NCI-H524 treated with DMSO at 0.1 percent for 48 hours (cell line): ENCODE measurements around the gene ITGB5.
"Not testable (repeated sequence)": the region's sequence is repeated elsewhere in the genome, so short reads cannot be mapped to it uniquely, and the experiment has no call there.

Source experiments
- DNase-seq: peaks from one replicate; lab custom pipeline; 2025; lab: John Stamatoyannopoulos, UW

ITGB5 gene

DNA sequence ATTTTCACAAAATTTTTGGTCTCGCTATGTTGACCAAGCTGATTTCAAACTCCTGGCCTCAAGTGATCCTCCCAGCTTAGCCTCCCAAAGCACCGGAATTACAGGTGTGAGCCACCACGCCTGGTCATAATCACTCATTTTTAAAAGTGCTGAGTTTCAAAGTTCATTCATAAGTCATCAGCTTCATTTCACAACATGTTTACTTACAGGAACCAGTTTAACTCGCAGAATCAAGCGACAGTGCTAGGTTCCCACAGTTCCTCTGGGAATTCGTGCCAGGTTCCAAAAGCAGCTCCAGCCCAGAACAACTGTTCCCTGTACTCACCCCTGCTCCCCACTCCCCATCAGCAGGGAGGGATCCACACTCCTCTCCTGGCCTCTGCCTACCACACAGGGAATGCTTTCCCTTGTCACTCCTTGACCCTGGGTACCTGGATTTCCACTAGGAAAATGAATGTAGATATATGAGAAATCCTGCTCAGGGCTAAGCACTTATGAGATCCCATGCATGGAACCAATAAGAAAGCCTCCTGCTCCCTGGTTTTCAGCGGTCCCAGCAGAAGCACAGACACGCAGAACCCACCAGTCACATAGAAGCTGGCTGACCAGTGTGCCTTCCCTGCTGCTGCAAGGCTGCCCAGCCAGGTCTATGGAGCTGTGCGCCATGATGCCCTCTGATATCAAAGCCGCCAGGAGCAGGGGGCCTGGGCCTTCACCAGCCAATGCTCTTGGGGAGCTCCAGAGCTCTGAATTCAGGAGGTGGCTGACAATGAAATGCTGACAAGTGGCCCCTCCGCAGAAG, 72.3 kb downstream of the ITGB5 start:
- DNase-seq: no peak

DNA sequence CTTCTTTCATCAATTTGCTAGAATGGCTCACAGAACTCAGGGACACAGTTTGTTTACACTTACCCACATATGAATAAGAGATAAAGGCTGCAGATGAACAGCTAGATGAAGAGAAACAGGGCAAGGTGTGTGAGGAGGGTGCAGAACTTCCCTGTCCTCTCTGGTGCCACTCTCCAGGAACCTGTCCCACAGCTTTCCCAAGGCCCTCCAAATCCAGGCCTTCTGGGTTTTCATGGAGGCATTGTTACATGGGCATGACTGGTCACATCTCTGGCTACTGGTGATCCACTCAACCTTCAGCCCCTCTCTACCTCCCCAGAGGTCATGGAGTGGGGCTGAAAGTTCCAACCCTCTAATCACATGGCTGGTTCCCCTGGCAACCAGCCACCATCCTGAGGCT, 73.6 kb downstream of the ITGB5 start:
- DNase-seq: no peak

DNA sequence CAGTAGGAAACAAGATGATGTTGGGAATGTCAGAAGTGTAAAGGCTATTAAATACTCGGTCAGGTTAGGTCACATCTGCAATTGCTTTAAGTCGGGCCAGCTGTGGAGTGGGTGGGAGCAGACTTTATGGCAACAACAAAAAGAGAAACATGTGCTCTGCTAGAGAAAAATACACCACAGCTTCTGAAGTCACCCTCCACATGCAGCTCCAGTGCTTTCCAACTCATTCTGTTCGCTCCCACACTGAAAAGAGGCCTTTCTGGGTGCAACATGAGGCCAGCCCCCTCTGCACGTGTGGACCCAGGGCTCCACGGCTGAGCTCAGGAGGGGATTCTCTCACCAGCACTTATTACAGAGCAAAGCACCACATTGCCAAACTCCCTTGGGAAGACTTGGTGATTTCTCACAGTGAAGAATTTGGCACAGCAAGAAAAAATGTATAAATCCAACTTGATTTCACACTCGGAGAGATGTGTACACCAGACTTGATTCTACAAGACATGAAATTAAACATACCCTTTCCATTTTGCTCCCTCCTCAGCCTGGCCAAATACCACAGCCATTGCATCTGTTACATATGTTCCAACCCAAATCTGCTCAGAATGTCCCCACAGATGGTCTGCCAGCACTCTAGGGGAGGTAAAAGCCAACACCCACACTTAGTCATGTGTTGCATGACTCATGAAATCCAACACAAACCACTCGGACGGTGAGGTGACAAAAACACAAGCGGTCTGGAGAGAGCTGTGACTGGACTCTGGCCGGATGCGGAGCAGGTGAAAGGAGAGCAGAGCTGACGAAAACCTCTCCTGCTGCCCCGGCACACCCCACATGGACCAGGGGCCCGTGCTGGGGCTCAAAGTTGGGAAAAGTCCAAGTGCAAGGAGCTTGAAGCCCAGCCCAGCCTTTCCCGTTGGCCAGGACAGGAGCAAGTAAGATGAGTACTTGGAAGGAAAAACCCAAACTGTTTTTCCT, 74.6 kb downstream of the ITGB5 start:
- DNase-seq: no peak

DNA sequence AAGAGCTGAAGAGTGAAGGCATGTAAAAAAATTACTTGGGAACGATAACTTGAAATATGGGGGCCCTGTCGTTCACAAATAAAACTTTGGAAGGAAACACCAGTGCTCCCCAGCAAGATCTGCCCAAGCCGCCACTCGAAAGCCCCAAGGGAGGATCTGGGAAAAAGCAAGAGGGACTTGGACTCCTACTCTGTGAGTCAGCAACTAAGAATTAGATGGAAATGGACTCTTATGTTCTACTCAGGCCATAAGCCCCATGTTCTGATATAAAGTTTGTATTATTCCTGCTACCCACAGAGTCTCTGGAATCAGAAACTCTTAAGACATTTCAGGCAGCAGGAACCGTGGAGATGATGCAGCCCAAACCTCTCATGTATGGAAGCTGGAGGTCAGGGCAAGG, 75.7 kb downstream of the ITGB5 start:
- DNase-seq: no peak

DNA sequence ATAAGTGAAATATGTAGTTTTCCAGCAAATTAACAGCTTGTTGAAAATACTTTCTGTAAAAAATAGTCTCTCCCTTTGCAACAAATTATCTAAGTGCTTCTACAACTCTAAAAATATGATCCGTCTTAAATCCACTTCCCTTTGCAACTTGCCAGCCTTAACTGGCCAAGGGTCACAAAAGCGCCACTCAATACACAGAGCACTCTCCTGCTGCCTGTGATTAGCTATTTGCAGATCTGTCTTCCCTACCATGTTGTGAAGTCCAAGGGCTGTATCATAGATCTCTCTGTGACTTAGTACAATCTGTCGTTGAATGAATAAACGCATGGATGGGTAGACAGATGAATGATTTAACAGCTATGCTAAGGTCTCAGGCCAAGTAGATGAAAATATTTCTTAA, 76.2 kb downstream of the ITGB5 start:
- no peak for DNase-seq

DNA sequence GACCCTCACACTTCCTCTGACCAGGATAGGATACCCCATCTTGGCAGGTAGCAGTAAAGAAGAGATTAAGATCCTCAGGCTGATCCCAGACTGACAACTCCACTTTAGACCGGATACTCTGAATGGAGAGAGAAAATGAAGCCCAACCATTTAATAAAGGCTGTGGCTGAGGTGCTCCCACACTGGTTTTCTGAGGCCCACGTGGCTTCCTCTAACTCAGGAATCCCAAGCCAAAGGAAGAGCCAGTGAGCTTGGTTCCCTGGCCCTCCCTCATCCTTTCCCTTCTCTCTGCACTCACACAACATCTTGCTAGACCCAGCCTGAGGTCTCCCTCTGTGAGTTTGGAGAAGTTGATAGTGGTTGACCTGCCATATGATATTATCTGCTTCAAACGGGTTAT, 78.1 kb downstream of the ITGB5 start:
- no peak for DNase-seq

DNA sequence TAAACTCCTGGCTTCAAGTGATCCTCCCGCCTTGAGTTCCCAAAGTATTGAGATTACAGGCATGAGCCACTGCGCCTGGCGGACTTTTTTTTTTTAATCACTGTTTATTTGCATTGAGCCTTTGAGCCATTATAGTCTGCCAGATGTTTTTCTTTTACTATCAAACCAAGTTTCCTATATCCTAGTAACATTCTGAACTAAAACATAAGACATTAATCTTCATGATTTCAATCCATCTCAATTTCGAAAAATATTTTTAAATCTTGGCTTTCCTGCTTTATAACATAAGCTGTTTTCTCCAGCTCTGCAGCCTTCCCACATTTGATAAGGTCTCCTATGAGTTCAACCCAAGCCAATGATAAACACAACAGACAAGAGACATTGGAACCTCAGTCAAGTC, 81.5 kb downstream of the ITGB5 start:
- DNase-seq: no peak

DNA sequence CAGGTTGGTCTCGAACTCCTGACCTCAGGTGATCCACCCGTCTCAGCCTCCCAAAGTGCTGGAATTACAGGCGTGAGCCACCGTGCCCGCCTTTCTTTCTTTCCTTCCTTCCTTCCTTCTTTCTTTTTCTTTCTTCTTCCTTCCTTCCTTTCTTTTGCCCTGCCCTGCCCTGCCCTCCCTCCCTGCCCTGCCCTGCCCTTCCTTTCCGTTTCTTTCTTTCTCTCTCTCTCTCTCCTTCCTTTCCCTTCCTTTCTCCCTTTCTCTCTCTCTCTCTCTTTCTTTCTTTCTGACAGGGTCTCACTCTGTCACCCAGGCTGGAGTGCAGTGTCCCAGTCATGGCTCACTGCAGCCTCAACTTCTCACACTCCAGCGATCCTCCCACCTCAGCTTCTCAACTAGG, 82.3 kb downstream of the ITGB5 start:
- no peak for DNase-seq

DNA sequence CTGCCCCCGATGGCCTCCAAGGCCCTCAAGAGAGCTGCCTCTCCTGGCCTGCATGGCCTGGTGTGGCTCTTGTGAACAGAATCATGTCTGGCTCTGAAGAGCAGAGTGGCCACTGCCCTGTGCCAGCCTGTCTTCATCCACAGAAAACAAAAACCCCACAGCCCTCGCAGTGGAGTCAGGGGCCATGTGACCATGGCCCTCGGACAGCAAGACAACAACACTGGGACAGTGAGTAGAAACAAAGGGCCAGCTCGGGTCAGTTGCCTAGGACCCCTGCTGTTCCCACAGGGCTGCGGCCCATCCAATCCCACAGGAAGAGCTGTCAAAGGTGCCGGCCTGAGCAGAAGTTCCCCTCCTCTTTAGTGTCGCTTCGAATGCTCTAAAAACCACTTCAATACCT, 84.5 kb downstream of the ITGB5 start:
- DNase-seq: no peak

DNA sequence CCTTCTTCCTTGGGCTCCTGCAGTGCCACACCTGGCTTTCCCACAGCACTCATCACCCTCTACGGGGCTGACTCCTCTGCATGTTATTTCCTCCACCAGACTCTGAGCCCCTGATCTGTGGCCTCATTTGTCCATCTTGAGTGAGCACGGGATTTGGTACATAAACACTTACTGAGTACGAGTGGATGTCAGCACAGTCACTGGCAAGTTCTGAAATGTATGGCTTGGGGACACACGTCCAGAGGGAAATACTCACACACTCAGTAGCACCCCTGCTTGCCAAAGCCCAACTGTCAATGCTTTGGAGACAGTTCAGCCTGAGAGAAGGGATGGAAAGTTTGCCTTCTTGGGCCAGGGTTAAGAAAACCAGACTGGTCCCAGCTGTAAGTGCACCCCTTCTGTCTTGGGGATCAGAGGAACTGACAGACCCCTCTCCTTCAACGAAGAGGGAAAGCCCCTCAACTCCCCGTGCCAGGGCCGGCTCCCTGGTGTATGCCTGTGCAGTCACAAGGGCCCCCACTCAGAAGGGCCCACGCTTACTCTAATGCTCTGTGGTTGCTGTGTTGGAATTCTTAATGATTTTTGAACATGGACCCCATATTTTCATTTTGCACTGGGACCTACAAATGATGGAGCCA, 85.0 kb downstream of the ITGB5 start:
- no peak for DNase-seq

DNA sequence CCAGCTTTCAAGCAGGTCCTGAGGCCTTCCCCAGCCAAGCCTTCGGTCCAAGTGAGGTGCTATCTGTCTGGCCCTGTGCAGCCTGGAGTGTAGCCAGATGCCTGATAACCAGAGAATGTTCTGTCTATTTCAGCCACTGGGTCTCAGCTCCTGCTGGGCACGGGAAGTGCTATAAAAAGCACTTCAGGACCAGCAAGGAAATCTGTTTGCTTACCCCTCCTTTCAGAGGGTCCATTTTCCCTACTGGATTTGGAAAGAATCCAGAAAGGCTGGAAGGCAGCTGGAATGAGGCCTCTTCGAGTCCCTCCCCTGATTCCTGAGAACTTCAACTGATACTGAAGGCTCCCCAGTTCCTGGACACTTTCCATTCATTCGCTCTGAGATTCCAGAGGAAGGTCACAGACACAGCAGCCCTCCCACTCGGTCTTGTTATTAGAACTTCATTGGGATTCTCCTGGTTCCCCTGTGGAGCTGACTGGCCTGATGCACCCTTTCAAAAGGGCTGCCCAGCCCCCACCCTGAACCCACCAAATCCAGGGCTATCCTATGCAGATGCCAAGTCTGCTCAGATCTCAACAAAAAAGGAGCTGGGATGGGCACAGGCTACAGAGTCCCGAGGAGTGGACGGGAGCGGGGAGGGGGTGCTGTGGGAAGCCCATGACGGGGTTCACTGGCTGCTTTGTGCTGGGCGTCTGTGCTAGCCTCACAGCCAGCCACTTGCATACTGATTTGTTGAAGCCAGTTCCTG, 86.5 kb downstream of the ITGB5 start:
- DNase-seq: no peak

DNA sequence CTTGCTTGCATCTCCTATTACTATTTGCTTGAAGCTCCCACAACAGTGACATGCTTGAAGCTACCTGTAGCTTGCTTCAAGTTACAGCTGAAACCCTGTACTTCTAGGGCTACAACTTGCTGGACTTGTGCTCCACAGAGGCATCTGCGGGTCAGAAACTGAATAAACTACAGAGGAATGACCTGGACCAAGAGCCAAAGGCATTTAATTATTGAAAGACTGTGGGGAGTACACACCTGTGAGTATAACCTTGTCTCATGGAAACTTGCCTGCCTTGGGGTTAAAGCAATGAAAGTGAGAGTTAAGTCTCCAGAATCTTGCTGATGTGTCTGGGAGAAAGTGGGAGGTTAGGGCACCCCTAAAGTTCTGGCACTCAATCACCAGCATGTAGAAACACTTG, 87.1 kb downstream of the ITGB5 start:
- DNase-seq: no peak

DNA sequence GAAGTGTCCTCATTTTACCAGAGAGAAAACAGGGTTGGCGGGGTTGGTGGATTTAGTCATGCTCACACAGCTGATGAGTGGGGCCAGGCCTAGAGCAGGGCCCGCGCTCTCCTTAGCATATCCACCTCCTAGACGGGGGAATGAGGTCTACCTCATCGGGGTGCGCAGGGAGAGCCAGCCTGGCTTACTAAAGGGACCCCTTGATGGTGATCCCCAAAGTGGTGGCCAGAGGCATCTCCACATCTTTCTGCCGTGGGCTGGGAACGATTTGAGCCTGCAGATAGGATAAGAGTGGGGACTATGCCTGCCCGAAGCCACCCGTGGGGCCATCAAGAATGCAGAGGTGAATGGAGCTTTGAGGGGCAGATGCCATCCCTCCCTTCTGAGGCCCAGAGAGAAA, 87.5 kb downstream of the ITGB5 start:
- no peak for DNase-seq

DNA sequence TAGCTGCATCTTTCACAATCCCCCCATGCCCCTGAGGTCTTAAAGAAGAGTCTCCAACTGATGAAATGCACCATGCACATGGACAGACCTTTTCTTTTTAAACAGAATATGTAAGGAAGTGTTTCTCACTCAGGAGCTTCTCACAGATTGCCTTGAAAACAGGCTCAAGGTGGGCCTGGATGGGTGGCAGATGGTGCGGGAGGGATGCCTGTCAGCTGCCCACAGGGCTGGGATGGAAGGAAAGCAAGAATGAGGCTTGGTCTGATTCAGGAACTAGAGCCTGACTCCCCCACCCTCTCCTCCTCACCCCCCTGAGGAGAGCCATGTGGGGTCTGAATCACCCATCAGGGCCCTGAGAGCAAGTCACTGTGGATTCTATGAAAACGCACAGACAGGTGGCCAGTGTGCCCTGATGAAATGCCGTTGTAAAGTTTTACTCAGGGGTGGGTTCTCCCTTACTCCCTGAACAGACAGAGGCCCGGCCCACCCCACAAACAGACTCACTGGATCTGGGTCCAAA, 89.7 kb downstream of the ITGB5 start:
- DNase-seq: peak; percentile 84

DNA sequence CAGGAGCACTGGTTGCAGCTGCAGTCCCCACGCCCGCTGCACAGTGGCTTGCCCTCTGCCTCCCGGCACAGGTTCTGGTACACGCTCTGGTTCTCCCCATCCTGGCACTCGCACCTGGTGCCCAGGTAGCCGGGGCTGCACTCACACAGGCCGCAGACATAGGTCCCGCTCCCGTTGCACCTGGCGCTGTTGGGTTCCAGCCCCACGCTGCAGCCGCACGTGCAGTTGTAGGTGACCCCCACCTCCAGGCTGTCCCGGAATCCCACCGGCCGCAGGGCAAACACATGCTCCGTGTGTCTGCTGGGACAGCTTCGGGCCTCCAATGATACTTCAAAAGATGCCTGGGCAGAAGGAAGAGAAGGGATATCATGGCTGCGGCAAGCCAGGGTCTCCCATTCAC, 90.7 kb downstream of the ITGB5 start:
- DNase-seq: no peak

DNA sequence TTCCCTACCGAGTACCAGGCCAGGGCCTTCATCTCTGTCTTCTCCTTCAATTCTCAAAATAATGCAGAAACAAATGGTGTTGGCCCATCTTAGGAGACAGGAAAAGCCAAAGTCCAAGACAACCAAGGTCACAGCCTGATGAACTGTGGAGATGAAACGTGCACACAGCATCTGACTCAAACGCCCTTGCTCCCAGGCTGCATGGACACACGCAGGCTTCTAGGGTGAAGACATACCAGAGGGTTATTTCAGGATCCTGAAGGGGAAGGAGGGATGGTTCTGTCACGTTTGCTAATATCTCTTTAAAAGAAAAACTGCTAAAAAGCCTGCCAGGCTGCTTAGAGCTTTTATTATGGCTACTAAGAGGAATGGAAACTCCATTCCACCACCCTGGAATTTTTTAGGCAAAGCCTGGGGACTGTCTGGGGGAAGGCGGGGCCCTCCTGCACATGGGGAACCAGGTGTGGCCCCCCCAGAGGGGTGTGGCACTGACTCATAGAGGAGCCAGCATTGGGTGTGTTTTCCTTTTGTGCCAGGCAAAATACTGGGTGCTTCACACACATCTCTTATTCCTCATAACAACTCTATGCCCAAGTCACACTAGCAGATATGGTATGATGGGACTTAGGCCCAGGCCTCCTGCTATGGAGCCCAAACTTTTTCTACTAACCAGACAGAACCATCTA, 94.0 kb downstream of the ITGB5 start:
- DNase-seq: no peak

DNA sequence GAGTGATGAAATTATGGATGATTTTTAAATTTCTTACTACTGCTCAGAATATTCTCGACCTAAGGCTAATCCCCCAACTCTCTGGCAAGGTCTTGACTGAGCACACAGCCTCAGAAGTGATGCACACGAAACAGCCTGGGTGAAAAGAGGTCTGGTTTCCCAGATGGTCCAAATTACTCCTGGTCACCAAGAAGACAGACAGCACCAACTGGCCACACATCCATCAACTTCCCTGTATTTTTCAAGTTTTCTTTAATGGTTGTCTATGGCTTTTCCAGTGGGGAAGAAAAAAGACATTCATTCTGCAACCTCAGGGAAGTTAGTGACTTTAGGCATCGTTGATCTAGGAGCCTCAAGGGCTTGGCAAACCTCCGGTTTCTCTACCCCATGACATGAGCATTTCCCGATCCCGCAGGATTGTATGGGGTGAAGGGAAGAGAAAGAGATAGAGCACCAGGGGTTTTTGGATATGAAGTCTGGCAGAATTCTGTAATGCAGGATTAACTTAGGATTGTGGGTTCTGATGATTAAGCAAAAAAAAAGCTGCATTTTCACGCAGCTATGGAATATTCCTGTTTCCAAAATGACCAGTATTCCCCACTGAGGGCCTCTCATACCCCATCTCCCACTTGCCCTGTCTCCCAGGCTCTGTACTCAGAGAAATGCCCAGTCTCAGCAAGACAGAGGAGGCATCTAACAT, 94.7 kb downstream of the ITGB5 start:
- no peak for DNase-seq

DNA sequence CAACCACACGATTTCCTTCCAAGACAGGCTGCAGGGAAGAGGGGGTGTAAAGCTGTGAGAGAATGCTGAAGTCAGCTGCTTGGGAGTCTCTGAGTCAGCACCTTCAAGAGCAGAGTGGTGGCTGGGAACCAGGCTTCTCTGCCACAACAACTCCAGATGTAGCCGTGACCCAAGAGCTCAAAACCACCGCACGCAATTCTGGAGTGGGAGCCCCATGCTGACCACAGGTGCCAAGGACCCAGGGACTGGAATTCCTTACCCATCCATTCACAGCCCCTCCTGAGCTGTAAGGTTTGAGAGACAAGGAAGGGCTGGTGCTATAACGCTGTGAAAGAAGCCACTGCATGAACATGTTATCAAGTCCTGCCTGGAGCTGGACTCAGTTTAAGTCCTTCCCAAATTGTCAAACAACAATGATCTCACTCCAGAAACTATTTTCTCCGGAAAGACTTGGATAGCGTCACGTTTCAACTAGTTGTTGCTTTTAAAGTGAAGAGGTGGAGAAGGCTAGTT, 95.5 kb downstream of the ITGB5 start:
- no peak for DNase-seq

DNA sequence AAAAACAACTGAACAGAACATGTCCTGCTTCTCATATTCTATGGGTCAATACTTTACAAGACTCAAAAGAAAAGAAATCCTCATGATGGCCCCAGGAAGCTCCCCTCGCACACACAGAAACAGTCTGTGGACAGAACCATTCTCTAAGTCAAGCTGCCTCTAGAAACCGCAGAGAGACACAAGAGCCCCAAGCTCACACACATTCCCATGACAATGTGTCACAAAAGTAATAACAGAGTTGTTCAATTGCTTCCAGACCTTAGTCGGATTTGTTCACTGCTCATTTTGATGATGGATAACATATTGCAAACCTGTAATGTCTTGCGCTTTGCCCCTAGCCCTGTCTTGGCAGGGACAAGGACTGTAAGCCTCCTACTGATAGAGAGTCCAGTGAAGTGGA, 96.0 kb downstream of the ITGB5 start:
- DNase-seq: no peak

DNA sequence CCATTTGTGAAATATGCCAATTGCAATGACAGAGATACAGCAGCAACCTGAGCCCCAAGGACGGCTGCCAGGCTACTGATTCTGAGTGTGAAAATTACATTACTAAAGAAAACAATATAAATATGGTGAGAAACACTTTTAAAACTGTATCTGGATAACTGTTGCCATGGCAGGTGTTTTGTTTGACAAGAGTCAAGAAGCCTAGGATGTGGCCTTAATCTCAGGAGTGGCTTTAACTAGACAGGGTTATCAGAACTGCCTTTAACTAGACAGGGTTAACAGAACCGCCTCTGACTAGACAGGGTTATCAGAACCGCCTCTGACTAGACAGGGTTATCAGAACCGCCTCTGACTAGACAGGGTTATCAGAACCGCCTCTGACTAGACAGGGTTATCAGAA, 98.1 kb downstream of the ITGB5 start:
- DNase-seq: not testable (repeated sequence)
